Ishikawa (cell line): ENCODE data around the gene CCDC88C.

ENCODE experiments used
- CEBPB ChIP-seq: IDR thresholded peaks from 2 replicates; pipeline ENCODE4 v1.6.1; 2012
- CREB1 ChIP-seq: IDR thresholded peaks from 2 replicates; pipeline ENCODE4 v1.6.1; 2012; ENCODE audit warnings: low read depth
- EGR1 ChIP-seq: IDR thresholded peaks from 2 replicates; pipeline ENCODE4 v1.6.1; 2012
- EP300 ChIP-seq: IDR thresholded peaks from 2 replicates; pipeline ENCODE4 v1.6.1; 2012; ENCODE audit warnings: borderline replicate concordance
- FOXM1 ChIP-seq: IDR thresholded peaks from 2 replicates; pipeline ENCODE4 v1.6.1; 2012; ENCODE audit warnings: low read depth, borderline replicate concordance
- MAX ChIP-seq: IDR thresholded peaks from 2 replicates; pipeline ENCODE4 v1.6.1; 2012
- NFIC ChIP-seq: IDR thresholded peaks from 2 replicates; pipeline ENCODE4 v1.6.1; 2012
- RAD21 ChIP-seq: IDR thresholded peaks from 2 replicates; pipeline ENCODE4 v1.6.1; 2012; ENCODE audit warnings: low read depth
- REST ChIP-seq: IDR thresholded peaks from 2 replicates; pipeline ENCODE4 v1.6.1; 2012; ENCODE audit warnings: low read depth, mild to moderate bottlenecking
- TAF1 ChIP-seq: IDR thresholded peaks from 2 replicates; pipeline ENCODE4 v1.6.1; 2012; ENCODE audit warnings: low read depth, mild to moderate bottlenecking
- TCF12 ChIP-seq: IDR thresholded peaks from 2 replicates; pipeline ENCODE4 v1.6.1; 2012; ENCODE audit warnings: low read depth
- TEAD4 ChIP-seq: IDR thresholded peaks from 2 replicates; pipeline ENCODE4 v1.6.1; 2012
- USF1 ChIP-seq: IDR thresholded peaks from 2 replicates; pipeline ENCODE4 v1.6.1; 2012
- YY1 ChIP-seq: IDR thresholded peaks from 2 replicates; pipeline ENCODE4 v1.6.1; 2012; ENCODE audit warnings: low read depth
- ZBTB7A ChIP-seq: IDR thresholded peaks from 2 replicates; pipeline ENCODE4 v1.6.1; 2012; ENCODE audit warnings: low read depth

CCDC88C gene

GRCh38 chr14:91356181-91356763, 61.3 kb downstream of the CCDC88C start:
- TF ChIP-seq MAX (no peak), YY1 (no peak), REST (no peak), TEAD4 (no peak), NFIC (no peak), EP300 (no peak), CEBPB (no peak), EGR1 (no peak), CREB1 (no peak), ZBTB7A (no peak), TAF1 (no peak)

GRCh38 chr14:91354979-91355685, 62.5 kb downstream of the CCDC88C start:
- TF ChIP-seq REST (no peak), RAD21 (peak; percentile 17; the same call in 1 of the 2 replicates)

GRCh38 chr14:91354221-91354916, 63.3 kb downstream of the CCDC88C start:
- TF ChIP-seq MAX (no peak), REST (no peak), USF1 (no peak), TAF1 (no peak), ZBTB7A (no peak), FOXM1 (no peak), YY1 (no peak), CREB1 (no peak), RAD21 (no peak), EGR1 (no peak), TEAD4 (no peak), NFIC (no peak), TCF12 (no peak), EP300 (no peak), CEBPB (no peak)

- no peak for TF ChIP-seq YY1
- TF ChIP-seq TCF12: no peak
- TF ChIP-seq TEAD4: no peak
- no peak for TF ChIP-seq TAF1
- no peak for TF ChIP-seq CEBPB
- TF ChIP-seq NFIC: no peak
- no peak for TF ChIP-seq EP300
- TF ChIP-seq REST: no peak
Observed at GRCh38 chr14:91352728-91353692, 64.6 kb downstream of the CCDC88C start.
